GM18519 (cell line): Measurements from ENCODE around the gene ISM1.

Source experiments
- ATAC-seq: cut with Tn5 transposase; IDR thresholded peaks from one replicate; pipeline ENCODE4 v1.9.1; 2021; ENCODE audit warnings: mild to moderate bottlenecking, moderate library complexity; ENCODE audit not compliant: unreplicated experiment, low FRiP score

The ISM1 gene

DNA sequence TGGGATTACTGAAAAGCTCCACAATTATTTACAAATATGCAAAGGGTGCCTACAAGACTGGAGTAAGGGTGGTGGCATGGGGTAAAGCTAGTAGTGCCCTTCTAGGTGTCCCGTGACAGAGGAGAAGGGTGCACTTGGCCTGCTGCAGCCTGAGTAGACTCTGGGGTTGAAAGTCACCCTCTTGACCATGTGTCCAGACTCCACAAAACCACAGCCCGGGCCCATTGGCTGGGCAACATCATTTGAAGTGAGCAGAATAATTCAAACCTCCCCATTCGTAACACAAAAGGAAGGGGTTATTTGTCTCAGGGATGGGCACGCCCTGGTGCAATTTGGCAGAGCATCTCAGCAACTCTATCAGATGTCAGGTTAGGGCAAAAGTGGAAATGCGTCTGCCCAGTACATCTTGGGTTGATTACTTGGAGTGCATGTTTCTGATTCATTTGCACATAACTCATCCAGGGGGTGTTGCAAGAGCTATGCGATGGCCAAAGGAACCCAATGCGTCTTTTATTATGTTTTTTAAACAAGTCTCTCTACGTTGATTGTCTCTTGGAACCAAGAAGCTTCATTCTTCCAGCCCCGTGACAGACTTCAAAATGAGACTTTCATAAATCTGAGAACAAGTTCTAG, 56.7 kb downstream of the ISM1 start:
- no peak for ATAC-seq

DNA sequence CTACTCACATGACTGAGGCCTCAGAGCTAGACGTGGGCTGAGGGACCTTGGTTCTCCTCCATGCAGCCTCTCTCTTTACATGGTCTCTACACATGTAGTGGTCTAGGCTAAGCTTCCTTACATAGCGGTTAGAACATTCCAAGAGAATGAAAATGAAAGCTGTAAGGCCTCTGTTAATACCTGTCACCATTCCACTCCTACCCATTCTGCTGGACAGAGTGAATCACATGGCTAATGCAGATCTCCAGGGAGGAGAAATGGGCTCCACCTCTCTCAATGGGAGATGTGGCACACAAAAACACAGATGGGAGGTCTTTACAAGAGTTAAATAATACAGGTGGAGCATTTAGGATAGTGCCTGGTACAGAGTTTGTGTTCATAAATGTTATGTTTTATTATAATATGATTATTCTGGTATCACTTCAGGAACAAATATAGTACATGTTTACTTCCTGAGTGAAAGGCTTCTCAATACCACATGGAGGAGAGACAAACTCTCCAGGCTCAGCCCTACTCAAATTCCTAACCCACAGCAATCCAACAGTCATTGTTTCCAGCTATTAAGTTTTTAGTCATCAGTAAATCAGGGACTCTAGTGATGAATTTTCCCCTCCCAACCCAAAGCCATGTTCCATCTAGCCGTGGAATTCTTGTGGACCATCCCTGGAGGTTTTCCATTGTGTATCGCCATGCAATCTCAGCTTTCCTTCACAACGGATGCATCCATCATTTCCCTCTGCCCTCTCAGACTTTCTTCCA, 57.9 kb downstream of the ISM1 start:
- ATAC-seq, result no peak

DNA sequence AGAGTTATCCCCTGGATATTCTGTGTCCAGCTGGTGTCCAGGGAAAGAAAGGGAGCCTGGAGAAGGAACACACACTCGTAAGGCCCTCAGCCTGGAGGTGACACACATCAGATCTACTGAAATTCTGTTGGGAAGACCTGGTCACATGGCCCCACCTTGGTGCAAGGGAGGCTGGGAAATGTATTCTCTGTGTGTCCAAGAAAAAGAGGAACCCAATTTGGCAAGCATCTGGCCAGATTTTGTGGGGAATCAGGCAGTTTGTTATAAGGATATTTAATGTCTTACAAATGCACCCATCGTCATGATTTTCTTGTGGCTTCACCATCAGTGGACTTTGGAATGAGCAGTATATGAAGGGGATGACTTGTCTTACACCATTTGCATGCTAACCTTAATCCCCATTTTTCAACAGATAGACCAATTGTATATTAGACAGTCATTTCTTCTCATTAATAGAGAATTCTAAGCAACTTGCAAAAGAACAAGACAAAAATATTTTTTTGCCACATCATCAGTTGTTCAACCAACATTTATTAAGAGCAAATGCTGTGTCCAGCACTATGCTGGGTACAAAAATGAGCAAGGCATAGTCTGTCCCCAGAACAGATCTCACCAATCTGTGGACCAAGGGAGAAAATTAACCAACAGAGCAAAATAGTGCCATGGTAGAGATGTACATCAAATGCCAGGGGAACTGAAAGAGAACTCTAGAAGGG, 59.7 kb downstream of the ISM1 start:
- no peak for ATAC-seq

DNA sequence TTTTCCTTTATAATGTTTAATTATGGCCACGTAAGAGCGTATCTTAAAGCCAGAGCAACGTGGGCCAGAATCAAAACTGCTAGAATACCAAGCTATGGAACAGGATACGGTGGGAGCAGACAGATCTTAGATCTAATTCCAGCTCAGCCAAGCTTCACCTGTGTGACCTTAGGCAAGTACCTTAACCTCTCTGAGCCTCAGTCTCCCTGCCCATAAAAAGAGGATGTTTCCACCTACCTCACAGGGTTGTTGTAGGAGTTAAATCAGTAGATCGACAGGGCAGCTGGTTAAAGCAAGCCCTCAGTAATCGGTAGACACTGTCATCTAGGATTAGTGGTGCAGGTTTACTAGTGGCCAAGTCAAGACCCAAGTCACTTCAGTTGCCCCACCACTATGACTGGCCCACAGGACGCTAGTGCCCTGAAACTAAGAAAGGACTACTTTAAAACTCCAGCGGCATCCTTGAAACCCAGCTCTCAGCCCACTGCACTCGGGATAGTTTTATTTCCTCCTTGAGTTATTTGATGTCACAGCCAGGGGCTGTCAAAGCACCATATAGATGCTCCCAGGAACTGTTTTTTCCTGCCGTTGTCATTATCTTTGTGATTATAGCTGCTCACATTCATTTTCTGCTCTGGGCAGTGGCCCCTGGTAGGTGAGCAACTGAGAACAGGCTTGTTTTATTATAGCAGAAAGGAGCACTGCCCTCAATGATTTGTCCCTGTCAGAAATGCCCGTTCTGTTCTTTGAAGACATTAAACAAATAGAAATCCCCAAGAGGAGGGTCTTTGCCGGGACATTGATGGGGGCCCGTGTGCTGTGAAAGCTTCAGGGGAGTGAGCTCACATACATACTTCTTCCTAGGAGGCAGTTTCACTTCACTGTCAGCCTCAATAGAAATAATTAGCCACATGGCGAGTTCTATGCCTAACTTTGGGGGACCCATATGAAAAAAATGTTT, 63.1 kb downstream of the ISM1 start:
- ATAC-seq, result no peak

- ATAC-seq, result no peak
Observed at GRCh38 chr20:13284830-13285229, 63.8 kb downstream of the ISM1 start.

DNA sequence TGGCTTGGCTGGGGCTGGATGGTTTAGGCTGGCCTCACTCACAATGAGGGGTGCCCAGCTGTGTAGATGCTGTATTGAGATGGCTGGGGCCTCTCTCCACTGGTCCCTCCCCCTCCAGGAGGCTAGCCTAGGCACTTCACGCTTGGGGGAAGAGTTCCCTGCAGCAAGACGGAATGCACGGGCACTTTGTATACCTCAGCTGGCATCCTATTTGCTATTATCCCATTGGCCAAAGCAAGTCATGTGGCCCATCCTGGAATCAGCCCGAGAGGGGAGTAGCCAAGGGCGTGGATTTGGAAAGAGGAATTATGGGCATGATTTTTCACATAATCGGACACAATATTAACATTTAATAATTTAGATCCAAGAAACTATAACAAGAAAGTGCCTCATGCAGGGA, 64.3 kb downstream of the ISM1 start:
- ATAC-seq, result no peak

DNA sequence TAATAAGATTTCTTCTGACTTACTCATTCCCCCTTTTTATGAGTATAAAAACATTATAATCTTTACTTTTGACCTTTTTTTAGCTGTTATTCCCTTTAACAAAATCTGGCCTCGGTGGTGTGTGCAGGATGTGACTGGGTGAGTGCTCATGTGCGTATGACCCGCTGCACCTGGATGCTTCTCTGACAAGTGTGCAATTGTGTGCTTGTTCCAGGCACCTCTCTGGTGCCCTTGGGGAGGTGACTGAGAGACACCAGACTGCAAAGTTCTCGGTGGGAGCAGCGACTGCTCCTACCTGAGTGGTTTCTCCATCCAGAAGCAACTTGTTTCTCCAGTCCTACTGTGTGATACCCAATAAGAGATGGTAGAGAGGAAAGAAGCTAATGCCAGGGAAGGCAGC, 65.0 kb downstream of the ISM1 start:
- ATAC-seq, result no peak

GRCh38 chr20:13286607-13287006, 65.5 kb downstream of the ISM1 start:
- no peak for ATAC-seq

- no peak for ATAC-seq
Observed at GRCh38 chr20:13288357-13288756, 67.3 kb downstream of the ISM1 start.

DNA sequence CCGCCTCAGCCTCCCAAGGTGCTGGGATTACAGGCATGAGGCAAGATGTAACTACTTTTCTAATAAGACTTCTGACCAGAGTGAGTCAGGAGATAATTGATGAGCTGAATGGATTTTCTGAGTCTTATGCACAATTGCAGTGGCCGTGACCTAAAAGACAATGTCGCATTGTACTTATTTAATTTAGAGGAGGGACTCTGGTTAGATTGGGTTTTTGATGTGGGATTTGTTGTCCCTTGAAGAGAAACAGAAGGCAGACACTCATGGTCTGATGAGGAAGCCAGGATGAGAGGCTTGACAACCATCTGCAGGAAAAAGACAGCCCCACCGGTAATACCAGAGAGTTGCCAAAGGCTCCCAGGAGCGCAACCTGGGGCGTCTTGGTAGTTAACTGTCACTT, 68.0 kb downstream of the ISM1 start:
- no peak for ATAC-seq

- ATAC-seq, result no peak
Observed at GRCh38 chr20:13290724-13291123, 69.7 kb downstream of the ISM1 start.

GRCh38 chr20:13291157-13291556, 70.1 kb downstream of the ISM1 start:
- no peak for ATAC-seq

GRCh38 chr20:13292201-13292885, 71.3 kb downstream of the ISM1 start:
- ATAC-seq, result no peak

DNA sequence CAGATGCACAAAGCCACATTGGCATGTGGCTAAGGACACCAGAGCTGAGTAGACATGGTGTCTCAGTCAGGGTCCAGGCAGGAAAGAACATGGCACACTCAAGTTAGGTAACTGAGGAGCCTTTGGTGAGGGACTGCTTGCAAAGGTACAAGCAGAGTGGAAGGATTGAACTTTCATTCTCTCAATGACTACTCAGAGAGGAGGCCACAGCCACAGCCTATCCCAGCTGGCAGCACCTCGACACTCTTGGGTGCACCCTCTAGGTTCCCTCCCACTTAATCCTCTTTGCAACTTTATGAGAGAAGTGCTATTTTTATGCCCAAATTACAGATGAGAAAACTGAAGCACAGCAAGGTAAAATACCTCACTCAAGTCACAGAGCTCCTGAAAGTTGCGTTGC, 73.4 kb downstream of the ISM1 start:
- ATAC-seq, result no peak

DNA sequence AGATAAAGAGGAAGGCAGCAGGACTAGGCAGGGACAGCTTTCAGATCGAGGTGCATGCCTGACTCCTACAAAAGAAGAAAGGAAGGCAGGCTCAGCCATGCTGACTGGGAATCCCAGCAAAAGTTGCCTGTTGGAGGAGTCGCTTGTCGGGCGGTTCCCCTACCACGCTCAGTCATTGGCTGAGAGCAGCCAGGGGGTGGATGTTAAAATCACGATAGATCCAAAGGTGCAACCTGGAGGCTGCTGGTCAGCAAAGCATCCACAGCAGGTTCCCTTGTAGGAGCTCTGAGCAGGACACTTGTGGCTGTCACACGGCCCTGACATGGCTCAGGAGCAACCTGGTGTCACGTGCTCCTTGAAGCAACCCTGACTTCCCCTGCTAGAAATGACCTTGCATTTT, 74.6 kb downstream of the ISM1 start:
- ATAC-seq, result no peak

DNA sequence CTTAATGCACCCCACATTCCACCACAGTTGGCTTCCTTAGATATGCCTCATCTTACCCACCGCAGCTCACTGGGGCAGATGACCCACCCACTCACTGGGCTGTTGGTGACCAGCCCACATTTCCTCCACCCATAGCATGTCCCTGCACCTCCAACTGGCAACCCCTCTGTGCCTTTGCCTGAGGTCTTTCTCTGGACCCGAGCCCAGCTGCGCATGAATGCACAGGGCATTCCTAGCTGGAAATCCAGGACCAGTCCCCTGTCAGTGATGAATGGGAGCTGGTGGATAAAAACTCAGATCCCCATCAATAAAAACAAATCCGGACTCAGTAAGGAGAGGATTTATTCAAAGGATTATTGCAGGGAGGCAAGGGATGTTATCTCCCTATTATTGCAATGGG, 75.0 kb downstream of the ISM1 start:
- ATAC-seq, result no peak

- ATAC-seq, result no peak
Observed at GRCh38 chr20:13297147-13297899, 76.2 kb downstream of the ISM1 start.

DNA sequence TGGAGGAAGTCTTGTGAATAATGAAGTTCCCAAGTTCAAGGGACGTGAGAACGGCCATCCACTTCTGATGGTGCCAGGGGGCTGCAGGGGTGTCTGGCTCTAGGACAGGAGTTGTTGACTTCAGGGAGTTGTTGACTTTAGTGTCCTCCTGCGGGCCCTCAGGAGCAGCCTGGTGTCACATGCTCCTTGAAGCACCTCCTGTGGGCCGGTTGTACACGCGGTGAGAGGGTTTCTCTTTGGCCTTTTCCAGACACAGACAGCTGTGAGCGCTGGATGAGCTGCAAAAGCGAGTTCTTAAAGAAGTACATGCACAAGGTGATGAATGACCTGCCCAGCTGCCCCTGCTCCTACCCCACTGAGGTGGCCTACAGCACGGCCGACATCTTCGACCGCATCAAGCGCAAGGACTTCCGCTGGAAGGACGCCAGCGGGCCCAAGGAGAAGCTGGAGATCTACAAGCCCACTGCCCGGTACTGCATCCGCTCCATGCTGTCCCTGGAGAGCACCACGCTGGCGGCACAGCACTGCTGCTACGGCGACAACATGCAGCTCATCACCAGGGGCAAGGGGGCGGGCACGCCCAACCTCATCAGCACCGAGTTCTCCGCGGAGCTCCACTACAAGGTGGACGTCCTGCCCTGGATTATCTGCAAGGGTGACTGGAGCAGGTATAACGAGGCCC, 77.8 kb downstream of the ISM1 start:
- no peak for ATAC-seq

GRCh38 chr20:13299401-13299800, 78.3 kb downstream of the ISM1 start:
- ATAC-seq, result no peak
